Type B pancreatic cell (in vitro differentiated cells): ENCODE data around the gene GUSB. TPM values are rescaled to one million over a fixed set of nuclear protein-coding genes. Genes with fewer than 3 reads are reported as not detected.
"Not testable (repeated sequence)": the region's sequence is repeated elsewhere in the genome, so short reads cannot be mapped to it uniquely, and the experiment has no call there.

ENCODE experiments used
- DNase-seq: peaks from one replicate; pipeline ENCODE4 v3.0.0; 2021; ENCODE audit warnings: mixed read lengths; ENCODE audit not compliant: unreplicated experiment; ENCODE audit errors: extremely low spot score
- H3K27ac Mint-ChIP-seq: 2 replicates; pipeline ENCODE4 v1.8.0; 2021; ENCODE audit warnings: mild to moderate bottlenecking, mixed read lengths
- H3K27me3 Mint-ChIP-seq: 2 replicates; pipeline ENCODE4 v1.8.0; 2021; ENCODE audit warnings: mixed read lengths
- H3K36me3 Mint-ChIP-seq: 2 replicates; pipeline ENCODE4 v1.8.0; 2021; ENCODE audit warnings: mixed read lengths
- H3K4me1 Mint-ChIP-seq: one replicate; pipeline ENCODE4 v1.8.0; 2021; ENCODE audit warnings: mixed read lengths; ENCODE audit not compliant: unreplicated experiment
- H3K4me3 Mint-ChIP-seq: 2 replicates; pipeline ENCODE4 v1.8.0; 2021; ENCODE audit warnings: mild to moderate bottlenecking, mixed read lengths
- H3K9me3 Mint-ChIP-seq: 2 replicates; pipeline ENCODE4 v1.8.0; 2021; ENCODE audit warnings: mixed read lengths
- total RNA-seq: library from RNA; stranded (reverse); gene quantifications from 2 replicates; pipeline ENCODE4 v1.2.1, GENCODE V29; 2021; ENCODE audit warnings: low replicate concordance
- TF ChIP-seq, protein P1 (sequence below): fragments of 200-600 bp; sonication (generic); conservative IDR thresholded peaks from 2 replicates; pipeline ENCODE4 v1.5.0; 2021; ENCODE audit warnings: antibody characterized with exemption, mild to moderate bottlenecking

GUSB gene
- total RNA-seq, 1 donor from 2014 or later, result 53.8 TPM

GRCh38 chr7:65953890-65954450 is 28.0 kb downstream of the GUSB start:
- H3K36me3 Mint-ChIP-seq, result peaks cover 12% of the 10 kb centered on the region

GRCh38 chr7:65953001-65953720 is 28.9 kb downstream of the GUSB start:
- Mint-ChIP-seq H3K4me3 (no peak overlapping the region), H3K27ac (no peak overlapping the region), H3K27me3 (no peaks in the 10 kb centered on the region), H3K4me1 (no peaks in the 10 kb centered on the region), H3K9me3 (no peaks in the 10 kb centered on the region), H3K36me3 (peaks cover 12% of the 10 kb centered on the region)
- no peak for DNase-seq
- TF ChIP-seq, protein P1, sequence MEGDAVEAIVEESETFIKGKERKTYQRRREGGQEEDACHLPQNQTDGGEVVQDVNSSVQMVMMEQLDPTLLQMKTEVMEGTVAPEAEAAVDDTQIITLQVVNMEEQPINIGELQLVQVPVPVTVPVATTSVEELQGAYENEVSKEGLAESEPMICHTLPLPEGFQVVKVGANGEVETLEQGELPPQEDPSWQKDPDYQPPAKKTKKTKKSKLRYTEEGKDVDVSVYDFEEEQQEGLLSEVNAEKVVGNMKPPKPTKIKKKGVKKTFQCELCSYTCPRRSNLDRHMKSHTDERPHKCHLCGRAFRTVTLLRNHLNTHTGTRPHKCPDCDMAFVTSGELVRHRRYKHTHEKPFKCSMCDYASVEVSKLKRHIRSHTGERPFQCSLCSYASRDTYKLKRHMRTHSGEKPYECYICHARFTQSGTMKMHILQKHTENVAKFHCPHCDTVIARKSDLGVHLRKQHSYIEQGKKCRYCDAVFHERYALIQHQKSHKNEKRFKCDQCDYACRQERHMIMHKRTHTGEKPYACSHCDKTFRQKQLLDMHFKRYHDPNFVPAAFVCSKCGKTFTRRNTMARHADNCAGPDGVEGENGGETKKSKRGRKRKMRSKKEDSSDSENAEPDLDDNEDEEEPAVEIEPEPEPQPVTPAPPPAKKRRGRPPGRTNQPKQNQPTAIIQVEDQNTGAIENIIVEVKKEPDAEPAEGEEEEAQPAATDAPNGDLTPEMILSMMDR, result no peak

More at GRCh38 chr7:65953890-65954450, 28.0 kb downstream of the GUSB start:
- no peaks in the 10 kb centered on the region for H3K9me3 Mint-ChIP-seq
- no peaks in the 10 kb centered on the region for H3K27me3 Mint-ChIP-seq
- no peaks in the 10 kb centered on the region for H3K4me1 Mint-ChIP-seq
- H3K4me3 Mint-ChIP-seq, result no peak overlapping the region
- TF ChIP-seq, protein P1, result no peak
- DNase-seq, result peak; percentile 11
- H3K27ac Mint-ChIP-seq, result no peak overlapping the region

- no peak for DNase-seq
- Mint-ChIP-seq H3K4me1 (no peaks in the 10 kb centered on the region), H3K9me3 (no peaks in the 10 kb centered on the region), H3K36me3 (peaks cover 12% of the 10 kb centered on the region), H3K27ac (no peak overlapping the region), H3K4me3 (no peak overlapping the region), H3K27me3 (no peaks in the 10 kb centered on the region)
- TF ChIP-seq, protein P1, result no peak
Measured at GRCh38 chr7:65951837-65952578, 30.0 kb downstream of the GUSB start.

- Mint-ChIP-seq H3K4me1 (no peaks in the 10 kb centered on the region), H3K27me3 (no peaks in the 10 kb centered on the region), H3K4me3 (no peak overlapping the region), H3K36me3 (no peaks in the 10 kb centered on the region), H3K27ac (no peak overlapping the region), H3K9me3 (no peaks in the 10 kb centered on the region)
- TF ChIP-seq, protein P1, result no peak
- DNase-seq, result no peak
Measured at GRCh38 chr7:65946904-65947303, 35.1 kb downstream of the GUSB start.

GRCh38 chr7:65945787-65946186 is 36.2 kb downstream of the GUSB start:
- not testable (repeated sequence) for DNase-seq, H3K9me3 Mint-ChIP-seq, H3K36me3 Mint-ChIP-seq, H3K27ac Mint-ChIP-seq, H3K4me3 Mint-ChIP-seq, H3K27me3 Mint-ChIP-seq, H3K4me1 Mint-ChIP-seq

DNA sequence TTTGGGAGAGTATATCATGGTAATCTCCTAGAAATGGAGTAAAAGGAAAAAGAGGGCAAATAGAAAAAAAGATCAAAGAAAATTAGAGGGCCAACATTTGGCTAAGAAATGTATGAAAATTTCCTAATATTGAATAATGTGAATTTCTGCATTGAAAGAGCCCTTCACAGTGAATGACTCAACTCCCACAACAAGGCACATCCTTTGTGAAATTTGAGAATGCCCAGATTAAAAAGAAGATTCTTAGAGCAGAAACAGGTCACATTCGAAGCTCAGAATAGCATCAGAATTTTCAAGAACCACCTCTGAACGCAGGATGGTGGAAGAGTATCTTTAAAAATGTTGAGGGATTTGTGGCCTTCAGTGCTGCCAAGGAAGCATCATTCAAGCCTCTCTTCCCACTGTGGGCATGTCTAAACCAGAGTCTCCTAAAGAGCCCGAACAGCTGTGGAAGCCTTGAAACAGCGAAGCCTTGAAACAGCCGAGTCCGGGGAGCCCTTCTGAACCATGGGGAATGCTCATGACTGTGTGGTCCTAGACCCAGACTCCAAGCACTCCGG is 43.6 kb downstream of the GUSB start:
- Mint-ChIP-seq H3K4me1 (no peaks in the 10 kb centered on the region), H3K27ac (no peak overlapping the region), H3K27me3 (no peaks in the 10 kb centered on the region), H3K36me3 (peaks cover 26% of the 10 kb centered on the region), H3K4me3 (no peak overlapping the region), H3K9me3 (no peaks in the 10 kb centered on the region)
- no peak for DNase-seq
- TF ChIP-seq, protein P1, result no peak
